Peyer's patch (tissue), 4 donors: ENCODE results near the gene PIKFYVE. TPM values are rescaled to one million over a fixed set of nuclear protein-coding genes. Genes with fewer than 3 reads are reported as not detected.

ENCODE experiments used
- DNase-seq, 3 donors: peaks; one replicate each; pipeline ENCODE4 v3.0.0-alpha.2; 2017 to 2019
- H3K27ac ChIP-seq, 4 donors: fragments of 200-600 bp; sonication (generic); one replicate each; pipeline ENCODE4 v1.5.1; 2016 to 2019
- H3K27me3 ChIP-seq, 2 donors: fragments of 200-600 bp; sonication (generic); one replicate each; pipeline ENCODE4 v1.5.1; 2019
- H3K36me3 ChIP-seq, 3 donors: fragments of 200-600 bp; sonication (generic); one replicate each; pipeline ENCODE4 v1.5.1; 2016 to 2019
- H3K4me1 ChIP-seq, 4 donors: fragments of 200-600 bp; sonication (generic); one replicate each; pipeline ENCODE4 v1.5.1; 2016 to 2019
- H3K4me3 ChIP-seq, 4 donors: fragments of 200-600 bp; sonication (generic); 1 replicate in 3 of 4; 2 replicates in 1 of 4; pipeline ENCODE4 v1.5.1; 2016 to 2019; ENCODE audit warnings: mild to moderate bottlenecking in 1 of 4
- H3K9me3 ChIP-seq, 4 donors: fragments of 200-600 bp; sonication (generic); one replicate each; pipeline ENCODE4 v1.5.1; 2016 to 2019; ENCODE audit warnings: mild to moderate bottlenecking in 1 of 4
- CTCF ChIP-seq, 6 experiments: fragments of 450-650 bp in 4 of 6; fragments of 200-600 bp in 2 of 6; sonication (generic) in 1 of 6; IDR thresholded peaks; one replicate each; pipeline ENCODE4 v1.5.1; 2017 to 2019; ENCODE audit warnings: antibody characterized with exemption in 6 of 6, mild to moderate bottlenecking in 3 of 6, moderate library complexity in 1 of 6
- POLR2A ChIP-seq, 2 donors: fragments of 450-650 bp; IDR thresholded peaks; one replicate each; pipeline ENCODE4 v1.5.1; 2017; ENCODE audit warnings: antibody characterized with exemption in 2 of 2, mild to moderate bottlenecking in 2 of 2, moderate library complexity in 2 of 2
- total RNA-seq, 4 donors: library from RNA; depleted of rRNA; stranded (reverse); fragments of >200 nt; gene quantifications; one replicate each; pipeline ENCODE4 v1.1.0, GENCODE V29; 2016

PIKFYVE gene
- total RNA-seq, 4 donors from 2014 or later: 24.2 to 75.1 (median 44.3) TPM

- no peak overlapping the region for H3K27ac ChIP-seq
- no peak for DNase-seq
- H3K4me3 ChIP-seq: no peak overlapping the region
- H3K4me1 ChIP-seq: no peaks in the 10 kb centered on the region
- H3K27me3 ChIP-seq: no peaks in the 10 kb centered on the region
- H3K9me3 ChIP-seq: no peaks in the 10 kb centered on the region
- TF ChIP-seq POLR2A (IDR thresholded peaks at IDR 0.05): no peak
- no peak for TF ChIP-seq CTCF (IDR thresholded peaks at IDR 0.05)
- no peaks in the 10 kb centered on the region for H3K36me3 ChIP-seq
Observed at GRCh38 chr2:208228476-208228875, 37.6 kb upstream of the PIKFYVE start.

- TF ChIP-seq POLR2A (IDR thresholded peaks at IDR 0.05): no peak
- TF ChIP-seq CTCF (IDR thresholded peaks at IDR 0.05): no peak
- Histone ChIP-seq H3K36me3 (peaks cover 0 to 35% (median 0%) of the 10 kb centered on the region in 3 donors), H3K4me1 (no peaks in the 10 kb centered on the region), H3K4me3 (no peak overlapping the region), H3K9me3 (no peaks in the 10 kb centered on the region), H3K27ac (no peak overlapping the region), H3K27me3 (no peaks in the 10 kb centered on the region)
- DNase-seq: no peak
Observed at GRCh38 chr2:208234786-208235185, 31.3 kb upstream of the PIKFYVE start.

- no peaks in the 10 kb centered on the region for H3K9me3 ChIP-seq
- no peak overlapping the region for H3K27ac ChIP-seq
- no peak for DNase-seq
- H3K4me3 ChIP-seq: no peak overlapping the region
- H3K4me1 ChIP-seq: no peaks in the 10 kb centered on the region
- no peaks in the 10 kb centered on the region for H3K27me3 ChIP-seq
- TF ChIP-seq CTCF (IDR thresholded peaks at IDR 0.05): no peak
- no peak for TF ChIP-seq POLR2A (IDR thresholded peaks at IDR 0.05)
- peaks cover 0 to 41% (median 0%) of the 10 kb centered on the region in 3 donors for H3K36me3 ChIP-seq
Observed at GRCh38 chr2:208235860-208236259, 30.2 kb upstream of the PIKFYVE start.

- no peak for TF ChIP-seq POLR2A (IDR thresholded peaks at IDR 0.05)
- TF ChIP-seq CTCF (IDR thresholded peaks at IDR 0.05): no peak
- Histone ChIP-seq H3K36me3 (peaks cover 0 to 77% (median 0%) of the 10 kb centered on the region in 3 donors), H3K4me1 (peaks cover 0 to 9% (median 2%) of the 10 kb centered on the region in 4 donors), H3K27ac (no peak overlapping the region), H3K4me3 (no peak overlapping the region), H3K9me3 (no peaks in the 10 kb centered on the region), H3K27me3 (no peaks in the 10 kb centered on the region)
- no peak for DNase-seq
Observed at GRCh38 chr2:208239770-208240493, 26.1 kb upstream of the PIKFYVE start.

GRCh38 chr2:208240619-208241209 lies 25.3 kb upstream of the PIKFYVE start:
- H3K27ac ChIP-seq: no peak overlapping the region
- H3K9me3 ChIP-seq: no peaks in the 10 kb centered on the region
- H3K27me3 ChIP-seq: no peaks in the 10 kb centered on the region
- H3K4me1 ChIP-seq: peaks cover 0 to 11% (median 2%) of the 10 kb centered on the region in 4 donors
- H3K4me3 ChIP-seq: no peak overlapping the region
- no peak for DNase-seq
- TF ChIP-seq CTCF (IDR thresholded peaks at IDR 0.05) (no peak), POLR2A (IDR thresholded peaks at IDR 0.05) (no peak)
- peaks cover 0 to 79% (median 0%) of the 10 kb centered on the region in 3 donors for H3K36me3 ChIP-seq
